Skeletal muscle tissue (tissue), 4 donors: ENCODE data around the gene TRIOBP. TPM values are rescaled to one million over a fixed set of nuclear protein-coding genes. Genes with fewer than 3 reads are reported as not detected.

Source experiments
- H3K27ac ChIP-seq: one replicate; pipeline ENCODE4 v1.7.0; 2013; ENCODE audit warnings: mild to moderate bottlenecking, low read depth, low read length, inconsistent platforms
- H3K27me3 ChIP-seq, 3 donors: one replicate each; pipeline ENCODE4 v1.7.0; 2013; ENCODE audit warnings: low read length in 3 of 3; ENCODE audit not compliant: control insufficient read depth in 3 of 3, insufficient read depth in 3 of 3
- H3K36me3 ChIP-seq, 3 donors: one replicate each; pipeline ENCODE4 v1.7.0; 2013; ENCODE audit warnings: low read length in 3 of 3; ENCODE audit not compliant: control insufficient read depth in 3 of 3, insufficient read depth in 3 of 3
- H3K4me1 ChIP-seq, 3 donors: one replicate each; pipeline ENCODE4 v1.7.0; 2013; ENCODE audit warnings: low read length in 3 of 3, mild to moderate bottlenecking in 3 of 3; ENCODE audit not compliant: control insufficient read depth in 3 of 3, insufficient read depth in 3 of 3
- H3K4me3 ChIP-seq, 3 donors: one replicate each; pipeline ENCODE4 v1.7.0; 2013; ENCODE audit warnings: low read length in 3 of 3
- H3K9ac ChIP-seq, 3 donors: one replicate each; pipeline ENCODE4 v1.7.0; 2013; ENCODE audit warnings: low read length in 3 of 3, mild to moderate bottlenecking in 3 of 3, moderate library complexity in 2 of 3, low read depth in 1 of 3
- H3K9me3 ChIP-seq, 3 donors: one replicate each; pipeline ENCODE4 v1.7.0; 2013; ENCODE audit warnings: low read length in 3 of 3; ENCODE audit not compliant: control insufficient read depth in 3 of 3
- total RNA-seq: library from RNA; depleted of rRNA; stranded (reverse); fragments of >200 nt; gene quantifications from one replicate; pipeline ENCODE4 v1.2.3, GENCODE V29; 2014
- donor health status: Osteomylitis.

Gene TRIOBP
- total RNA-seq, 1 donor from 2014 or later, result 26.6 TPM

DNA sequence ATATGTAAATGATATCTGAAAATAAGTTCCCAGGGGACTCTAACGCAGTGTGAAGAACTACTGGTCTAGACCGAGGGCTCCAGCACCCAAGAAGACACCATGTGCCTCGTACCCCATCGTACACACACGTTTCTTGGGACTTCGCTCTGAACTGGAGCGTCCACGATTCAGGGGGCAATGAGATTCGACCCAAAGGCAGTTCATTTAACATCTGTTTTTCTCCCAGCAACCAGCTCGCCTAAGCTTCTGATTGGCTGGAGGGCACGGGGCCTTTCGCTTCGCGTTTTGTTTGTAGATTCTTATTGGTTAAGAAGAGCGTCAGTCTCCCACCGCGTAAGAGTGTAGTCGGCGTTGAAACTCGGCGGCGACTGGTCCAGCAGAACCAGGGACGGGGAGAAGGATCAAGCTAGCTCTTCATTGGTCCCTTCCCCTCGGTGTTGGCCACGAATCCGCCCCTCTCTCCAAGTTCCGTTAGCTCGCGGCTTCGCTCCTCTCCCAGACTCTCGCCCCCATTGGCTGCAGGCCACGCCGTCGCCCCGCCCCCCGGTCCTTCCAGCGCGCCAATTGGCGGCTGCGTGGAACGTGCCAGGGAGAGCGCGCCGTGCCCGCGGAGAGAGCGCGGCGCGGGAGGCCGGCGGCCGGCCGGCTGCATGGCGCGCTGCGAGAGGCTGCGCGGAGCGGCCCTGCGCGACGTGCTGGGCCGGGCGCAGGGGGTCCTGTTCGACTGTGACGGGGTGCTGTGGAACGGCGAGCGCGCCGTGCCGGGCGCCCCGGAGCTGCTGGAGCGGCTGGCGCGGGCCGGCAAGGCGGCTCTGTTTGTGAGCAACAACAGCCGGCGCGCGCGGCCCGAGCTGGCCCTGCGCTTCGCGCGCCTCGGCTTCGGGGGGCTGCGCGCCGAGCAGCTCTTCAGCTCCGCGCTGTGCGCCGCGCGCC, 38.4 kb upstream of the TRIOBP start, which contains the start of gene PDXP:
TSS of gene PDXP (plus strand) at position 591 of the 933 bp plus-strand sequence. CDS start at position 651, 60 bp downstream.
- Histone ChIP-seq H3K27ac (peak within 1 kb of the TSS; percentile 68), H3K27me3 (no peaks in the 10 kb centered on the region), H3K36me3 (peaks cover 0 to 2% (median 0%) of the 10 kb centered on the region in 3 donors), H3K4me1 (peaks cover 39 to 42% (median 40%) of the 10 kb centered on the region in 3 donors), H3K9me3 (no peaks in the 10 kb centered on the region), H3K9ac (peak within 1 kb of the TSS; percentile 72 to 90 (median 88)), H3K4me3 (peak within 1 kb of the TSS; percentile 83 to 92 (median 84))

DNA sequence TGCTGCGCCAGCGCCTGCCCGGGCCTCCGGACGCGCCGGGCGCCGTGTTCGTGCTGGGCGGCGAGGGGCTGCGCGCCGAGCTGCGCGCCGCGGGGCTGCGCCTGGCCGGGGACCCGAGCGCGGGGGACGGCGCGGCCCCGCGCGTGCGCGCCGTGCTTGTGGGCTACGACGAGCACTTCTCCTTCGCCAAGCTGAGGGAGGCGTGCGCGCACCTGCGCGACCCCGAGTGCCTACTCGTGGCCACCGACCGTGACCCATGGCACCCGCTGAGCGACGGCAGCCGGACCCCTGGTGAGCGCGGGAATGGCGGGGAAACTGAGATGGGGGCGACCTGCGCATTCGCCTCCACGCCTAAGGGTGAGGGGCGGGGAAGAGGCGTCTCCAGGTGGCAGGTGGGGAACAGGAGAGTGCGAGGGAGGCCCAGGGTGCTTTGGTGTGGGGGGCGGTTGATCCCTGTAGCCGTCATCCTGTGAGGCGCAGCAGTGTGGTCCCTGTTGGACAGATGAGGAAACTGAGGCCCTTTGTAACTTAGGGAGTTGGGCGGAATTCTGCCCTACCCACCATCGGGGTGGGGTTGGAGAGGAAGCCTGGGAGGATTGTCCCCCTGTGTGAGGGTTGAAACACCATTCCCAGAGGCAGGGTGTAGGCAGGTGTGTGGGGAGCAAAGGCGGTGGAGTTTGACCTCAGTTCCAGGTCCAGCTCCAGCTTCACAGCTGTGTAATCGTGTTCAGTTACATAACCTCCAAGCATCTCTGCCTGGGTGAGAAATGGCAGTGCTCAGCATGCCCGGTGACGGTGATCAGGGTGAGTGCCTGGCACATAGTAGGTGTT, 37.6 kb upstream of the TRIOBP start:
- H3K4me1 ChIP-seq, result peaks cover 41 to 45% (median 43%) of the 10 kb centered on the region in 3 donors
- H3K27ac ChIP-seq, result peak overlapping the region; percentile 40
- peak overlapping the region; percentile 49 to 83 (median 83) for H3K4me3 ChIP-seq

DNA sequence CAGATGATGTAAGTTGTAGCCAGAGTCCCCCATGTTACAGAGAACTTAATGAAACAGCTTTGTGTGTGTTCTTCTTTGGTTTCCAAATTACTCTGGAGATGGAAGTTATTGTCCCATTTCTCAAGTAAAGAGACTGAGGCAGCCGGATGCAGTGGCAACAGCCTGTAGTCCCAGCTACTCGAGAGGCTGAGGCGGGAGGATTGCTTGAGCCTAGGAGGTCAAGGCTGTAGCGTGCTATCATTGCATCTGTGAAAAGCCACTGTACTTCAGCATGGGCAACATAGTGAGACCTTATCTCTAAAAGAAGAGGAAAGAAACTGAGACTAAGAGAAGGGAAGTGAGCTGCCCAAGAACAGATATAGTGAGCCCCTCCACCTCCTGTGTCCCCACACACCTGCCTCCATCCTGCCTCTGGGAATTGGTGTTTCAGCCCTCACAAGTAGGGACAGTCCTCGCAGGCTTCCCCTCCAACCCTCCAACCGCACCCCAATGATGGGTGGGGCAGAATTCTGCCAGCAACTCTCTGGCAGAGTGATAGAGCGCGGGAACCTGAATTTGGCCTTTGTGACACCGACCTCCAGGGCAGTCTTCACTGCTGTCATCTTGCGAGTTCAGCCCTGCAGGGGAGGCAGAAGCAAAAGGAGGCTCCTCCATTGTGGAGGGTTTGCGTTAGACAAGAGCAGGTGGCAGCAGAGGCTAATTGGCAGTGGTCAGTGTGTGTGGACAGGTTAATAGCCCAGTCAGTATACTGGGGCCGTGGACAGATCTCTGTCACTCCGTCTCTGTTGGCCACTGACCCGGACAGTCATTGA, 36.7 kb upstream of the TRIOBP start:
- H3K36me3 ChIP-seq, result no peaks in the 10 kb centered on the region
- H3K27me3 ChIP-seq, result no peaks in the 10 kb centered on the region
- H3K9me3 ChIP-seq, result no peaks in the 10 kb centered on the region
- peak overlapping the region; percentile 64 for H3K27ac ChIP-seq
- peak overlapping the region; percentile 23 to 88 (median 72) for H3K9ac ChIP-seq
- H3K4me1 ChIP-seq, result peaks cover 48 to 53% (median 51%) of the 10 kb centered on the region in 3 donors
- peak overlapping the region; percentile 49 to 83 (median 83) for H3K4me3 ChIP-seq

More for the DNA sequence above, 37.6 kb upstream of the TRIOBP start:
- no peaks in the 10 kb centered on the region for H3K27me3 ChIP-seq
- H3K9me3 ChIP-seq, result no peaks in the 10 kb centered on the region
- no peaks in the 10 kb centered on the region for H3K36me3 ChIP-seq
- H3K9ac ChIP-seq, result peak overlapping the region; percentile 23 to 88 (median 72)

DNA sequence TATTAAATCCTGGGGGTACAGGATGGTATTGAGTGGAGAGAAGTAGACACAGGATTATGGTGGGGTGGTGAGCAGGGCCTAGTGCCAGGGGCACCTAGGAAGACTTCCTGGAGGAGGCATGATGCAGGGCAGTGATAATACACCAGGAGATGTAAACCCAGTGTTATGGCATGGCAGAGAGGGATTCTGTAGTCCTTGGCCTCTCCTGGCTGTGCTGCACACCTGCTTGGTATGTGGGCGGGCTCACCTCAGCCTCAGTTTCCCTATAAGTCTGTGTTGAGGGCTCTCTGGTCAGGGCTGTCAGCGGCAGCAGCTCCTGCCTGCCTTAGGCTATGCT, 36.2 kb upstream of the TRIOBP start:
- no peaks in the 10 kb centered on the region for H3K27me3 ChIP-seq
- H3K4me1 ChIP-seq, result peaks cover 50 to 57% (median 55%) of the 10 kb centered on the region in 3 donors
- peak overlapping the region; percentile 11 to 49 (median 45) for H3K4me3 ChIP-seq
- H3K27ac ChIP-seq, result peak overlapping the region; percentile 64
- H3K36me3 ChIP-seq, result peaks cover 0 to 4% (median 2%) of the 10 kb centered on the region in 3 donors
- no peaks in the 10 kb centered on the region for H3K9me3 ChIP-seq
- H3K9ac ChIP-seq, result peak overlapping the region; percentile 16 to 88 (median 39)

DNA sequence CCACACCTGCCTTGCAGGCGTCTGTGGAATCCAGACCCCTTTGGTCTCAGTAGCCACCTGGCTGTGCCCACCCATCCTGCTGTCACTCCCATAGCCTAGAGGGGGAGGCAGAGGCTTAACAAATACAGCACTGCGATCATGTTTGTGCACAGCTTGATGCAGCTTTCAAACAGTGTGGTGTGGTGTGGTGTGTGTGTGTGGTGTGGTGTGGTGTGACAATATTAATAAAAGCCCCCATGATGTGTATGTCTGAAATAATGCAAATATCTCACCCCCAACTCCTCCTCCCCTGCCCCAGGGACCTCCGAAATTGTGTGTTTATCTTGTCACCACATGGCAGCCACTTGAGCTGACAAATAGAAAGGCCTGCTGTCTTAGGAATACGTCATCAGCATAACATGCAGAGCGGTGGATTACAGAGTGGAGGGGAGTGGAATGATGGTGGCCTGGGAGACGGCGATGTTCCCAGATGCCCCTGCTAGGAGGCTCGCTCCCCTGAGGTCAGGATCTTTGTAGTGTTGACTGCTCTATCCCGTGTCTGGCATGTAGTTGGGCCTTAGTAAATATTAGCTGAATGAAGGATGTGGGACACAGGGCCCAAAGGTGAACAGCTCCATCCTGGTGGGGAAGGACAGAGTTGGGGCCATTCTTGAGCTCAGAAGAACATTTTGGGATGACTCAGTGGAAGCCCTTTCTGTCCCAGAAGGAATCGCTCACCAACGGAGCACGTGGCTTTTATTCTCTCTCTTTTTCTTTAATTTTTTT, 35.5 kb upstream of the TRIOBP start:
- peaks cover 0 to 8% (median 6%) of the 10 kb centered on the region in 3 donors for H3K36me3 ChIP-seq
- H3K27me3 ChIP-seq, result no peaks in the 10 kb centered on the region
- no peaks in the 10 kb centered on the region for H3K9me3 ChIP-seq
- peak overlapping the region; percentile 39 to 88 (median 65) for H3K9ac ChIP-seq
- peaks cover 50 to 57% (median 54%) of the 10 kb centered on the region in 3 donors for H3K4me1 ChIP-seq
- H3K4me3 ChIP-seq, result peak overlapping the region; percentile 45 to 58 (median 48)
- H3K27ac ChIP-seq, result peak overlapping the region; percentile 64

DNA sequence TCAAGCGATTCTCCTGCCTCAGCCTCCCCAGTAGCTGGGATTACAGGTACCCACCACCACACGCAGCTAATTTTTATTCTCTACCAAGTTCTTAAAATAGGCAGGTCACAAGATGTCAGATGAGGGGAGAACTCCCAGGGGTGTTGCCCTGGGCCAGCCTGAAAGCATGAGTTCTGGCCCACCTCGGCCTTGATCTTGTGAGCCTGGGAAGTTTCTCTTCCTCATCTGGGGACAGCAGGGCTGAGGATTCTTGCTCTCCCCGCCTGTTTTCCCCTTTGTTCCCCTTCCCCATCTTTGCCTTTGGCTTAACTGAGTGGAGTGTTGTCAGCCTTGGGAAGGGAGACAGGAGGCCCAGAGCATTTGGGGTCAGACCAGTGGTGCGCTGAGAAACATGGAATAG, 34.8 kb upstream of the TRIOBP start:
- H3K27me3 ChIP-seq, result no peaks in the 10 kb centered on the region
- peak overlapping the region in 2 of 3 donors; percentile 5 to 25 for H3K9ac ChIP-seq
- no peaks in the 10 kb centered on the region for H3K9me3 ChIP-seq
- H3K36me3 ChIP-seq, result peaks cover 0 to 13% (median 6%) of the 10 kb centered on the region in 3 donors
- H3K4me1 ChIP-seq, result peaks cover 50 to 57% (median 53%) of the 10 kb centered on the region in 3 donors
- H3K27ac ChIP-seq, result peak overlapping the region; percentile 50
- H3K4me3 ChIP-seq, result no peak overlapping the region

DNA sequence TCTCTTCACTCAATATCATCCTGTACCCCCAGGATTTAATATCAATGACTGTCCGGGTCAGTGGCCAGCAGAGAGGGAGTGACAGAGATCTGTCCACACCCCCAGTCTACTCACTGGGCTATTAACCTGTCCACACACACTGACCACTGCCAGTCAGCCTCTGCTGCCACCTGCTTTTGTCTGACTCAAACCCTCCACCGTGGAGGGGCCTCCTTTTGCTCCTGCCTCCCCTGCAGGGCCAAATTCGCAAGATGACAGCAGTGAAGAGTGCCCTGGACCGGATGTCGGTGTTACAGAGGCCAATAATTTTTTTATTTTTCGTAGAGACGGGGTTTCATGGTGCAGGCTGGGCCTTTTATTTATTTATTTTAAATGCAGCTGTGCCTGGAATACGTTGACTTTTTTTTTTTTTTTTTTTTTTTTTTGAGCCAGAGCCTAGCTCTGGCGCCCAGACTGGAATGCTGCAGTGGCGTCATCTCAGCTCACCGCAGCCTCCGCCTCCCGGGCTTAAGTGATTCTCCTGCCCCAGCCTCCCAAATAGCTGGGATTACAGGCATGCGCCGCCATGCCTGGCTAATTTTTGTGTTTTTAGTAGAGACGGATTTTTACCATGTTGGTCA, 33.2 kb upstream of the TRIOBP start:
- Histone ChIP-seq H3K36me3 (peaks cover 0 to 13% (median 6%) of the 10 kb centered on the region in 3 donors), H3K4me3 (no peak overlapping the region), H3K9me3 (no peaks in the 10 kb centered on the region), H3K27ac (peak overlapping the region; percentile 44), H3K9ac (no peak overlapping the region), H3K27me3 (no peaks in the 10 kb centered on the region), H3K4me1 (peaks cover 45 to 50% (median 49%) of the 10 kb centered on the region in 3 donors)

DNA sequence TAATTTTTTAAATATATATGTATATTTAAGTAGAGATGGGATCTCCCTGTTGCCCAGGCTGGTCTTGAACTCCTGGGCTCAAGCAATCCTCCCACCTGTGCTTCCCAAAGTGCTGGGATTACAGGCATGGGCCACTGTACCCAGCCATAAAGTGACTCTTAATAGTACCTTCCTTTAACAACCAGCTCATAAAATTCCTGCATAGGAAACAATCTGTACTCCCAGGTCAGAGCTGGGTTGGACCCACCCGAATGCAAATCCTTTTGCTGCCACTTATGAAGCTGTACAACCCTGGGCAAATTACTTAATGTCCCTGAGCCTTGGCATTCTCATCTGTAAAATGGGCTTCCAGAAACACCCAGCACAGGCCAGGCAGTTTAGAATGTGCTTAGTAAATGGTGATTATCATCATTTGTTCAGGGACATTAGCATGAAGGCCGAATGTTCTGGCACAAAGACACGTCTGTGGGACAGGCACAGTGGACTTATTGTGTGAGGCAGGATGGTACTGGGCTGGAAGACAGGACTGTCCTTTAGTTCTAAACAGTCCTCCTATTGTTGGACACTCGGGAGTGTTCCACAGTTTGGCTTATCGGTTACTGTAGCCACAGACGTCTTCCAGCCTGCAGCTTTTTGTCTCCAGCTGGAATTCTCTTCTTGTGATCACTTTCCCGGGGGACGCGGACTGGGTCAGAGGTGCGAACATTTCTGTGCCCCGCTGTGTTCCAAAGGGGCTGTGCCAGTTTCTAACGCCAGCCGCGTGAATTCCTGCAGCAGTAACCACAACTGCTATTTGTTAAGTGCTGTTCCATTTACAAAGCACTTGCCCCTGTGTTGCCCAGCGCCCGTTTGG, 32.4 kb upstream of the TRIOBP start:
- H3K27ac ChIP-seq, result no peak overlapping the region
- H3K27me3 ChIP-seq, result no peaks in the 10 kb centered on the region
- H3K9ac ChIP-seq, result peak overlapping the region in 2 of 3 donors; percentile 41 to 54
- H3K9me3 ChIP-seq, result no peaks in the 10 kb centered on the region
- no peak overlapping the region for H3K4me3 ChIP-seq
- peaks cover 0 to 13% (median 6%) of the 10 kb centered on the region in 3 donors for H3K36me3 ChIP-seq
- peaks cover 41 to 46% (median 45%) of the 10 kb centered on the region in 3 donors for H3K4me1 ChIP-seq
